A549 (cell line): Measurements from ENCODE around the gene PPL. TPM values are rescaled to one million over a fixed set of nuclear protein-coding genes. Genes with fewer than 3 reads are reported as not detected.

Experiments used
- ATAC-seq, 2 experiments: fragments of 200-7000 bp in 1 of 2; fragments of >200 bp in 1 of 2; cut with Nextera tagmentation in 1 of 2; cut with Tn5 transposase in 1 of 2; 3 replicates each; pipeline versions ENCODE4 v1.8.0 to v1.9.1; 2018 to 2020; ENCODE audit warnings: mild to moderate bottlenecking in 1 of 2, moderate library complexity in 1 of 2
- CTCF ChIA-PET: fragments of 300-600 bp; sonication (Branson Sonifier 250); formaldehyde crosslinking; extraction: SDS; loops from one replicate; lab custom pipeline; 2021; ENCODE audit warnings: antibody characterized with exemption, inconsistent platforms; lab: Yijun Ruan, JAX
- POLR2A ChIA-PET: fragments of 350-600 bp; formaldehyde crosslinking; extraction: SDS; loops from one replicate; lab custom pipeline; 2021; ENCODE audit warnings: antibody characterized with exemption, inconsistent platforms; lab: Yijun Ruan, JAX
- DNase-seq, 2 experiments: peaks; one replicate each; pipeline versions ENCODE4 v3.0.0 to v3.0.0-alpha.2; 2011 to 2016; ENCODE audit warnings: low read depth in 1 of 2, low spot score in 1 of 2
- FAIRE-seq: peaks from 2 replicates; lab custom pipeline; 2011; peaks lifted over from hg19 to GRCh38; lab: Jason Lieb, UNC
- H3K27ac ChIP-seq, 2 experiments: fragments of >200 bp; sonication (Bioruptor Twin); formaldehyde crosslinking; 3 replicates each; pipeline ENCODE4 v1.5.1; 2016 to 2017
- H3K4me1 ChIP-seq: fragments of >200 bp; sonication (Bioruptor Twin); formaldehyde crosslinking; 3 replicates; pipeline ENCODE4 v1.6.1; 2016
- H3K4me2 ChIP-seq: fragments of >200 bp; sonication (Bioruptor Twin); formaldehyde crosslinking; 3 replicates; pipeline ENCODE4 v1.6.1; 2016
- H3K4me3 ChIP-seq: fragments of >200 bp; sonication (Bioruptor Twin); formaldehyde crosslinking; 3 replicates; pipeline ENCODE4 v1.5.1; 2016
- H3K9me3 ChIP-seq: fragments of >200 bp; sonication (Bioruptor Twin); formaldehyde crosslinking; 3 replicates; pipeline ENCODE4 v1.6.1; 2016
- BCL3 ChIP-seq: fragments of >200 bp; sonication (Bioruptor Twin); formaldehyde crosslinking; IDR thresholded peaks from 3 replicates; pipeline ENCODE4 v1.6.1; 2016
- BHLHE40 ChIP-seq: IDR thresholded peaks from 2 replicates; pipeline ENCODE4 v1.6.1; 2012; ENCODE audit warnings: low read depth, low read length, inconsistent platforms
- CBX2 ChIP-seq: fragments of 200-600 bp; sonication (generic); IDR thresholded peaks from 2 replicates; pipeline ENCODE4 v1.6.1; 2016; ENCODE audit warnings: low read depth, mild to moderate bottlenecking, borderline replicate concordance
- CEBPB ChIP-seq, 2 experiments: fragments of >200 bp in 1 of 2; sonication (Bioruptor Twin) in 1 of 2; formaldehyde crosslinking in 1 of 2; IDR thresholded peaks; 2 replicates each; pipeline ENCODE4 v1.6.1; 2012 to 2016
- EHF ChIP-seq: fragments of 250-450 bp; sonication (Bioruptor Pico); IDR thresholded peaks from 2 replicates; pipeline ENCODE4 v1.5.0; 2020; ENCODE audit warnings: mild to moderate bottlenecking
- EHMT2 ChIP-seq: fragments of 200-600 bp; sonication (generic); IDR thresholded peaks from 2 replicates; pipeline ENCODE4 v1.6.1; 2016; ENCODE audit warnings: antibody characterized with exemption, low read depth, mild to moderate bottlenecking, moderate library complexity
- ESRRA ChIP-seq: fragments of 150-350 bp; IDR thresholded peaks from 2 replicates; pipeline ENCODE4 v1.6.1; 2014; ENCODE audit warnings: mild to moderate bottlenecking, low read length, borderline replicate concordance
- FOSB ChIP-seq: fragments of 250-450 bp; sonication (Bioruptor Pico); IDR thresholded peaks from 2 replicates; pipeline ENCODE4 v1.5.0; 2020; ENCODE audit warnings: mild to moderate bottlenecking, moderate library complexity
- FOSL2 ChIP-seq, 2 experiments: fragments of 450-650 bp in 1 of 2; fragments of >200 bp in 1 of 2; sonication (Bioruptor Twin) in 1 of 2; formaldehyde crosslinking; IDR thresholded peaks; 2 replicates each; pipeline versions ENCODE4 v1.5.0 to v1.6.1; 2016 to 2020; ENCODE audit warnings: mild to moderate bottlenecking in 1 of 2, moderate library complexity in 1 of 2
- HEYL ChIP-seq: fragments of 250-450 bp; sonication (Bioruptor Pico); IDR thresholded peaks from 2 replicates; pipeline ENCODE4 v1.8.0; 2021; ENCODE audit warnings: mild to moderate bottlenecking, moderate library complexity
- JUN ChIP-seq, 2 experiments: fragments of >200 bp; sonication (Bioruptor Twin); formaldehyde crosslinking; IDR thresholded peaks; 2 replicates in 1 of 2; 3 replicates in 1 of 2; pipeline ENCODE4 v1.6.1; 2016 to 2017
- JUNB ChIP-seq: fragments of >200 bp; sonication (Bioruptor Twin); formaldehyde crosslinking; IDR thresholded peaks from 2 replicates; pipeline ENCODE4 v1.6.1; 2016
- NR3C1 ChIP-seq: fragments of >200 bp; sonication (Bioruptor Twin); formaldehyde crosslinking; IDR thresholded peaks from 3 replicates; pipeline ENCODE4 v1.6.1; 2017
- RAD21 ChIP-seq, 2 experiments: fragments of >200 bp in 1 of 2; sonication (Bioruptor Twin) in 1 of 2; formaldehyde crosslinking in 1 of 2; IDR thresholded peaks in 1 of 2; conservative IDR thresholded peaks in 1 of 2; 2 replicates in 1 of 2; 3 replicates in 1 of 2; pipeline ENCODE4 v1.6.1; 2012 to 2018; ENCODE audit warnings: inconsistent platforms in 1 of 2
- RARB ChIP-seq: fragments of 250-450 bp; sonication (Bioruptor Pico); IDR thresholded peaks from 2 replicates; pipeline ENCODE4 v1.8.0; 2021; ENCODE audit warnings: mild to moderate bottlenecking, moderate library complexity
- RNF2 ChIP-seq: fragments of 200-600 bp; sonication (generic); IDR thresholded peaks from 2 replicates; pipeline ENCODE4 v1.6.1; 2016; ENCODE audit warnings: low read depth, mild to moderate bottlenecking, antibody characterized with exemption, moderate library complexity, borderline replicate concordance
- TP53 ChIP-seq: fragments of 250-450 bp; sonication (Bioruptor Pico); IDR thresholded peaks from 2 replicates; pipeline ENCODE4 v1.5.0; 2021; ENCODE audit warnings: mild to moderate bottlenecking, moderate library complexity
- ZC3H11A ChIP-seq: fragments of 450-650 bp; IDR thresholded peaks from 2 replicates; pipeline ENCODE4 v1.6.1; 2014; ENCODE audit warnings: antibody characterized with exemption, mild to moderate bottlenecking
- ZSCAN20 ChIP-seq: fragments of 250-450 bp; sonication (Bioruptor Pico); IDR thresholded peaks from 2 replicates; pipeline ENCODE4 v1.8.0; 2022; ENCODE audit warnings: mild to moderate bottlenecking, moderate library complexity
- WGBS: methylation state at CpG from one replicate; pipeline ENCODE4 v1.1.6; 2017; ENCODE audit errors: missing lambda C conversion rate; 5-methylcytosine and 5-hydroxymethylcytosine counted together
- polyA plus RNA-seq, 4 experiments: library from polyadenylated mRNA; depleted of rRNA in 3 of 4; stranded (reverse); fragments of >200 nt; fragmentation: RNase III in 1 of 4; extraction: RNeasy Plus Mini Kit Qiagen cat#74134 plus additional on column Dnase treatment in 1 of 4; gene quantifications; 2 replicates in 3 of 4; 3 replicates in 1 of 4; pipeline ENCODE4 v1.2.3, GENCODE V29; 2011 to 2017
- TF ChIP-seq, protein P1 (sequence below): fragments of >200 bp; sonication (Bioruptor Twin); formaldehyde crosslinking; IDR thresholded peaks from 2 replicates; pipeline ENCODE4 v1.6.1; 2016

Gene PPL
- polyA plus RNA-seq, 2 of the 4 experiments (the other 2 are of a cell fraction) = 1.8 to 2.6 TPM

GRCh38 chr16:4935241-4935855 is 1.6 kb downstream of the PPL start:
- Histone ChIP-seq H3K27ac (peak overlapping the region in 1 of 2 experiments; percentile 69; a peak in 2 of 6 replicates), H3K9me3 (no peaks in the 10 kb centered on the region), H3K4me2 (peak overlapping the region; percentile 98; the same call in 2 of the 3 replicates), H3K4me1 (peaks cover 14% of the 10 kb centered on the region; the same call in 2 of the 3 replicates), H3K4me3 (peak overlapping the region; percentile 78; the same call in 2 of the 3 replicates)
- FAIRE-seq = no peak
- DNase-seq = no peak
- WGBS = 74% methylated on average over 18 of the region's 19 CpGs
- POLR2A ChIA-PET = no interaction called here
- CTCF ChIA-PET = interaction anchor here (0.8 to 4.4 kb wide), 17 partner anchors 9 to 168 kb away, joined by 3 to 26 read pairs (median 3); partner anchors contain the start of genes SEC14L5 and ZNF500
- TF ChIP-seq HEYL = no peak
- TF ChIP-seq CEBPB (IDR thresholded peaks at IDR 0.05) = peak in 1 of 2 experiments; percentile 46; a peak in 2 of 4 replicates
- peak; percentile 19 to 25; a peak in 4 of 6 replicates for ATAC-seq

- H3K4me3 ChIP-seq = no peak overlapping the region
- WGBS = 88% methylated on average over 5 of the region's 6 CpGs
- no peak overlapping the region for H3K27ac ChIP-seq
- DNase-seq = no peak
- no peaks in the 10 kb centered on the region for H3K9me3 ChIP-seq
- FAIRE-seq = no peak
- no peak for ATAC-seq
- H3K4me1 ChIP-seq = peaks cover 10% of the 10 kb centered on the region; the same call in 2 of the 3 replicates
- CTCF ChIA-PET = interaction anchor here (1.2 to 4.4 kb wide), 3 partner anchors 10 to 42 kb away, joined by 3 to 26 read pairs (median 10); no protein-coding TSS in a partner anchor
- H3K4me2 ChIP-seq = no peak overlapping the region
- no peak for TF ChIP-seq FOSL2 (IDR thresholded peaks at IDR 0.05)
- no peak for TF ChIP-seq FOSL2 (CRISPR knock-in tag; IDR thresholded peaks at IDR 0.05)
- no peak for TF ChIP-seq ESRRA
- no peak for TF ChIP-seq RAD21 (conservative IDR thresholded peaks at IDR 0.05 in 1 of 2, IDR thresholded peaks at IDR 0.05 in 1 of 2)
- no peak for TF ChIP-seq BHLHE40
- TF ChIP-seq EHMT2 = no peak
- TF ChIP-seq ZC3H11A = no peak
- TF ChIP-seq BCL3 = no peak
- TF ChIP-seq JUNB = no peak
- no peak for TF ChIP-seq RNF2
- POLR2A ChIA-PET = no interaction called here
These were observed 2.4 kb downstream of the PPL start for GRCh38 chr16:4934591-4934990.

- DNase-seq (no peak), FAIRE-seq (no peak), ATAC-seq (no peak)
- ChIA-PET CTCF (interaction anchor here (1.2 to 4.4 kb wide), 3 partner anchors 9 to 41 kb away, joined by 3 to 26 read pairs (median 5); no protein-coding TSS in a partner anchor), POLR2A (no interaction called here)
- no peak for TF ChIP-seq CBX2
- TF ChIP-seq EHMT2 = no peak
- no peak for TF ChIP-seq BCL3
- TF ChIP-seq NR3C1 = no peak
- no peak for TF ChIP-seq ZSCAN20
- TF ChIP-seq JUN (IDR thresholded peaks at IDR 0.05) = no peak
- no peak for TF ChIP-seq FOSB (CRISPR knock-in tag)
- TF ChIP-seq EHF (CRISPR knock-in tag) = no peak
- TF ChIP-seq, protein P1, sequence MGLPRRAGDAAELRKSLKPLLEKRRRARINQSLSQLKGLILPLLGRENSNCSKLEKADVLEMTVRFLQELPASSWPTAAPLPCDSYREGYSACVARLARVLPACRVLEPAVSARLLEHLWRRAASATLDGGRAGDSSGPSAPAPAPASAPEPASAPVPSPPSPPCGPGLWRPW = no peak
- TF ChIP-seq TP53 = no peak
- TF ChIP-seq CEBPB (IDR thresholded peaks at IDR 0.05) = no peak
- no peak for TF ChIP-seq HEYL
- TF ChIP-seq RARB (CRISPR knock-in tag) = no peak
- Histone ChIP-seq H3K27ac (no peak overlapping the region), H3K4me1 (peaks cover 10% of the 10 kb centered on the region; the same call in 2 of the 3 replicates), H3K4me3 (no peak overlapping the region), H3K9me3 (no peaks in the 10 kb centered on the region), H3K4me2 (no peak overlapping the region)
- WGBS = 94% methylated on average over 13 of the region's 15 CpGs
These were observed 3.0 kb downstream of the PPL start for GRCh38 chr16:4933871-4934395.
